ENCODE data around the gene DGKB. TPM values are rescaled to one million over a fixed set of nuclear protein-coding genes. Genes with fewer than 3 reads are reported as not detected.
"Not testable (repeated sequence)": the region's sequence is repeated elsewhere in the genome, so short reads cannot be mapped to it uniquely, and the experiment has no call there.

DGKB gene
- polyA plus RNA-seq, 3 donors from 2014 or later = not detected

DNA sequence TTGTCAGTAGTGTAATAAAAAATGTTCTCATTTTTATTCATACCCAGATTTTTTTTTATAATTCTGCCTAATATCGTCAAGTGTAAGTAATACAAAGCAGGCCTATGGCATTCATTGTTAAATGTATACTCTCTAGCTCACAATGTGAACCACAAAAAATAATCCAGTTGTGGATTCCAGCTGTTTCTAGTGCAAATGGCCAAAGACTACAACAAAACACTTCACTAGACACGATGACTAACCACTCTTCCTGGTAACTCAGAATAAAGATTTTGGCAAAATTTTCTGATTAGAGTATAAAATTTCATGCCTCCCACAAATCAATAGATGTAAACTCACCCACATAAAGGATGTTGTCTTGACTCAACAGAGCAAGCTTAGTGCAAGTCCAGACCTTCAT is 396.6 kb downstream of the DGKB start:
- no peaks in the 10 kb centered on the region for H3K27me3 Mint-ChIP-seq (ENCODE audit: low read depth in 3 of 3)
- no peak for DNase-seq
- H3K27ac Mint-ChIP-seq = no peak overlapping the region
- no peak overlapping the region for H3K4me3 Mint-ChIP-seq
- H3K36me3 Mint-ChIP-seq = no peaks in the 10 kb centered on the region
- peaks cover 8 to 52% (median 19%) of the 10 kb centered on the region in 6 donors for H3K9me3 Mint-ChIP-seq
- no peaks in the 10 kb centered on the region for H3K4me1 Mint-ChIP-seq

DNA sequence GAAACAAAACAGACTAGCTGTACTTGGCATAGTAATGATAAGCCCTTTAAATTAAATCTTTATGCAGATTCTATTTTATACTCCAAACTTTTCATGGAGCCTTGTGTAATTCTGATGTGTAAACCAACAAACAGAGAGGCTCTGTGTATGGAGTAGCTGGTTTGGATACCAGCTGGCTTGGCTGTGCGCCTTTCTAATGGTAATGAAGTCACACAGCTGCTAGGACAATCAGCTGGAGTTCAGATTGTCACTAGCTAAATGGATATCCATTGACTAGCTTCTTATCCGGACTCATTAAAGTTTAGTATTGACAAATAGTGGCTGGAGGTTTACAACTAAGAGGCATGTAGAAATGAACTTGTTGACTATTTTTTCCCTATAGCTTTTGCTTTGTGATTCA is 398.4 kb downstream of the DGKB start:
- Mint-ChIP-seq H3K4me3 (no peak overlapping the region), H3K4me1 (no peaks in the 10 kb centered on the region), H3K27me3 (ENCODE audit: low read depth in 3 of 3) (no peaks in the 10 kb centered on the region), H3K9me3 (peaks cover 5 to 48% (median 14%) of the 10 kb centered on the region in 6 donors), H3K36me3 (no peaks in the 10 kb centered on the region), H3K27ac (no peak overlapping the region)
- DNase-seq = no peak

DNA sequence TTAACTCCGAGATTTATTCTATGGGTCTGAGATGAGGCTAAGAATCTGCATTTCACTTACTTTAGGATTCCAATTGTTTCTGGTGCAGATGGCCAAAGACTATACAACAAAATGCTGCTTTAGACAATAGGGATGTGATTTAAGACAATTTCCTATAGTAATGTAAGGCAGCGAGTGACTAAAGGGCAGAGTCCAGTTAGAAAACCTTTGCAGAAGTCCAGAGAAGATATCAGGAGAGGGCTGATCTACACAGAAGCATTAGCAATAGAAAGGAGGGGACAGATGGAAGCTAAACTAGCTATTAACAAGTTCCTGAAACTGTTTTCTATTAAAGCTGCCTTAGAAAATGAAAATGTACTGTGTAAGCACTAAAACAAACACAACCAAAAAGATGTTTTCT is 398.9 kb downstream of the DGKB start:
- Mint-ChIP-seq H3K36me3 (no peaks in the 10 kb centered on the region), H3K27me3 (ENCODE audit: low read depth in 3 of 3) (no peaks in the 10 kb centered on the region), H3K4me3 (no peak overlapping the region), H3K4me1 (no peaks in the 10 kb centered on the region), H3K27ac (no peak overlapping the region), H3K9me3 (peaks cover 4 to 50% (median 17%) of the 10 kb centered on the region in 6 donors)
- DNase-seq = no peak

DNA sequence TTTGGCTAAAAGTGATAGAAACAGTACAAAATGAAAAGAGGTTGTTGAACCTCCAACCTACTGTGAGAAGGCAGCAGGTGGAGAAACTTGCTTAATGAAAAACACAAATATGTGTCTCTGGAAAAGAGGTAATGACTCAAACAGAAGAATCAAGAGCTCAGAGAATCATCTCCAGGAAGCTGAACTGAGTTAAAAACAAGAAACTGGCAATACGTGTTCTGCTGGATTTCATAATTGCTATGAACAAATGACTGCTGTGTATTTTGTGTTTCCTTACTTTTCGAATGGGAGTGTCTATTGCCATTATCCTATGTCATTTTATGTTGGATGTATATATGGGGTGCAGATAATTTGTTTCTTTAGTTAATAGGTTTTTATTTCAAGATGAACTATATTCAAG is 401.1 kb downstream of the DGKB start:
- no peak for DNase-seq
- peaks cover 0 to 3% (median 0%) of the 10 kb centered on the region in 3 donors for H3K27me3 Mint-ChIP-seq (ENCODE audit: low read depth in 3 of 3)
- no peak overlapping the region for H3K27ac Mint-ChIP-seq
- no peaks in the 10 kb centered on the region for H3K4me1 Mint-ChIP-seq
- H3K9me3 Mint-ChIP-seq = peaks cover 4 to 44% (median 17%) of the 10 kb centered on the region in 6 donors
- no peak overlapping the region for H3K4me3 Mint-ChIP-seq
- H3K36me3 Mint-ChIP-seq = no peaks in the 10 kb centered on the region

DNA sequence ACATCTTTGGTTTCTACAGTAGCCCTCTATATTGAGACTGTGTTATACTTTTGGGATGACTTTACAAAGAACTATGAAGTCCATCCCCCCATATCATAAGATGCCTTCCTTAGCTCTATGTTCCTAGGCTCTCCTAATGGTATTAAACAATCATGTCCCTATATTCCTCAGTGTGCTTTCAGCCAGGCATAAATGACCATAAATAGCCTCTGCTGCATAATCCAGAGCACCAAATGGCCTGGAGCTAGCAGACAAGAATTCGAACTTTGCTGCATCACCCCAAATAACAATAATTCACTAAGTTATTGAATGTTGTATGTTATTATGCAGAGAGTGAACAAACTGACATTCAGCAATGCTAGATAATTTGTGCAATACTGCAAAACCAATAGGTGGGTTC is 405.2 kb downstream of the DGKB start:
- Mint-ChIP-seq H3K27ac (no peak overlapping the region), H3K9me3 (peaks cover 0 to 24% (median 8%) of the 10 kb centered on the region in 6 donors), H3K27me3 (ENCODE audit: low read depth in 3 of 3) (peaks cover 0 to 3% (median 0%) of the 10 kb centered on the region in 3 donors), H3K36me3 (no peaks in the 10 kb centered on the region), H3K4me1 (no peaks in the 10 kb centered on the region), H3K4me3 (no peak overlapping the region)
- DNase-seq = no peak

DNA sequence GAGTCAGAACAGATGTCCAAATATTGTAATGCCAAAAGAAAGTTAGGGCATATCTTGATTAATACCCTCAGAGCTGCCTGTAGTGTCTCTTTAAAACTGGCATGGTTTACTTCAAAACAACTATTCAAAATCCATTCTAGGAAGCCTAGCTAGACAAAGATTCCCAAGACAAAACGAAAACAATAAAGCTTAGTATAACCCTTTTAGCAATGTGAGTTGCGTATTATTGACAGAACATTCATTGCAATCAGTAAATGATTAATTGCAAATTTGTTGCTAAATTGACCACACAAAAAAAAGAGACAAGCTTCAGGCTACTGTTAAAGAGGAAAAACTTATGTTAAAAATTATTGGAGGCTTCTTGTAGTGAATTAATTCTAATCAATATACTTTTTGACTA is 406.9 kb downstream of the DGKB start:
- no peak overlapping the region for H3K4me3 Mint-ChIP-seq
- H3K36me3 Mint-ChIP-seq = no peaks in the 10 kb centered on the region
- H3K27ac Mint-ChIP-seq = no peak overlapping the region
- peaks cover 0 to 3% (median 0%) of the 10 kb centered on the region in 3 donors for H3K27me3 Mint-ChIP-seq (ENCODE audit: low read depth in 3 of 3)
- DNase-seq = no peak
- H3K4me1 Mint-ChIP-seq = no peaks in the 10 kb centered on the region
- H3K9me3 Mint-ChIP-seq = peaks cover 0 to 9% (median 6%) of the 10 kb centered on the region in 6 donors

DNA sequence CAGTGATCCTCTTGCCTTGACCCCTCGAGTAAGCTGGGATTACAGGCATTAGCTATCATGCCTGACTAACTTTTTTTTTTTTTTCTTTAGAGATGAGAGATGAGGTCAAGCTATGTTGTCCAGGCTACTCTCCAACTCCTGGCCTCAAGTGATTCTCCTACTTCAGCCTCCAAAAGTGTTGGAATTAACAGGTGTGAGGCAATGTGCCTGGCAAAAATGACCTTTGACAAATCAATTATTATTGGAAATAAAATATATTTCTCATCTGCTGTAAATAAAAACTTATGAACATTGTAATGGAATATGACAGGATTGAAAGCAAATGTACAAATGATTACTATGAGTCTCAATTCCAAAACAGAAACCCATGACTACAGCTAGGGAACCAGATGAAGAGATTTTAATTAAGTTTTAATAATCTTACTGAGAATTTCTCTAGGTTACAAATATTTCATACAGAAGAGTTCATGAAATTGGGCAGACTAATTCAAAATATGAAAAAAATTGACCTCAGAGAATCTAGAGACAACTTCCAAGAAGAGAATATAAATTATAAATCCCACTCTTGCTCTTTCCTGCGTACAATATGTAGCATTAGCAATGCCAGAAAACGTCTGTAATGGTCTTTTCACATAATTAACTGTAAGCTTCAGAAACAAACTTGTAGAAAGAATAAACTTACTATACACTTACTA is 414.7 kb downstream of the DGKB start:
- Mint-ChIP-seq H3K4me1 (no peaks in the 10 kb centered on the region), H3K27me3 (ENCODE audit: low read depth in 3 of 3) (no peaks in the 10 kb centered on the region), H3K9me3 (peaks cover 0 to 16% (median 6%) of the 10 kb centered on the region in 6 donors), H3K4me3 (no peak overlapping the region), H3K36me3 (no peaks in the 10 kb centered on the region), H3K27ac (no peak overlapping the region)
- DNase-seq = no peak

DNA sequence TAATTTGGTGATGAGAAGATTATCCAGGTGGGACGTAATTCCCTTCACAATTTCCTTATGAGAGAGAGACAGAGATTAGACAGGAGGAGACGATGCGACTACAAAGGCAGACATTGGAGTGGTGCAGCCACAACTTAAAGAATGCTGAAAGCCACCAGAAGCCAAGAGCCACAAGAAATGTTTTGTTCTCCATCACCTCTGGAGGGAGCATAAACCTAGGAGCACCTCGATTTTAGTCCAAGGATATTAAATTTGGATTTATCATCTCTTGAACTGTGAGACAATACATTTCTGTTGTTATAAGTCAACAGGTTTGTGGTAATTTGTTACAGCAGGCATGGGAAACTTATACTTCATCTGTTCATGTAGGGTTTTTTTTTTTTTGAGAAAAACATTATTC is 418.9 kb downstream of the DGKB start:
- H3K36me3 Mint-ChIP-seq = no peaks in the 10 kb centered on the region
- no peaks in the 10 kb centered on the region for H3K27me3 Mint-ChIP-seq (ENCODE audit: low read depth in 3 of 3)
- no peak overlapping the region for H3K27ac Mint-ChIP-seq
- H3K9me3 Mint-ChIP-seq = peaks cover 0 to 13% (median 7%) of the 10 kb centered on the region in 6 donors
- H3K4me1 Mint-ChIP-seq = no peaks in the 10 kb centered on the region
- DNase-seq = no peak
- H3K4me3 Mint-ChIP-seq = no peak overlapping the region

DNA sequence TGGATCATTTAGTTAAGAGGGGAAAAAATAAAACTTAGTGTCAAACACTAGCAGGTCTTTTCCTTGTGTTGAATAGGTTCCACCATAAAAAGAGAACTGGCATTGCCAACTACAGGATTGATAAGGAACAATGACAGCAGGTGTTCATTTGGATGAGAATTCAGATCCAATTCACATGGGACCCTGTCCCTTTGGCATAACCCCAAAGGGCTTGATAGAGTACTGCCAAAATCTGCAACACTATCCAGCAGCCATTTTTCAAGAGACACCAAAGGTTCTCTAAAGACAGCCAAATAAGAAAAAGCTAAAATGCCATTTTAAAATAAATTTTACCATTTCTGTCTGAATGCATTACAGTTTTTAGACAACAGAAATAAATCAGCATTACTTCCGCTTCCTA is 422.3 kb downstream of the DGKB start:
- H3K27me3 Mint-ChIP-seq (ENCODE audit: low read depth in 3 of 3) = no peaks in the 10 kb centered on the region
- H3K27ac Mint-ChIP-seq = no peak overlapping the region
- no peak for DNase-seq
- no peaks in the 10 kb centered on the region for H3K36me3 Mint-ChIP-seq
- peaks cover 0 to 9% (median 4%) of the 10 kb centered on the region in 6 donors for H3K9me3 Mint-ChIP-seq
- no peaks in the 10 kb centered on the region for H3K4me1 Mint-ChIP-seq
- H3K4me3 Mint-ChIP-seq = no peak overlapping the region

DNA sequence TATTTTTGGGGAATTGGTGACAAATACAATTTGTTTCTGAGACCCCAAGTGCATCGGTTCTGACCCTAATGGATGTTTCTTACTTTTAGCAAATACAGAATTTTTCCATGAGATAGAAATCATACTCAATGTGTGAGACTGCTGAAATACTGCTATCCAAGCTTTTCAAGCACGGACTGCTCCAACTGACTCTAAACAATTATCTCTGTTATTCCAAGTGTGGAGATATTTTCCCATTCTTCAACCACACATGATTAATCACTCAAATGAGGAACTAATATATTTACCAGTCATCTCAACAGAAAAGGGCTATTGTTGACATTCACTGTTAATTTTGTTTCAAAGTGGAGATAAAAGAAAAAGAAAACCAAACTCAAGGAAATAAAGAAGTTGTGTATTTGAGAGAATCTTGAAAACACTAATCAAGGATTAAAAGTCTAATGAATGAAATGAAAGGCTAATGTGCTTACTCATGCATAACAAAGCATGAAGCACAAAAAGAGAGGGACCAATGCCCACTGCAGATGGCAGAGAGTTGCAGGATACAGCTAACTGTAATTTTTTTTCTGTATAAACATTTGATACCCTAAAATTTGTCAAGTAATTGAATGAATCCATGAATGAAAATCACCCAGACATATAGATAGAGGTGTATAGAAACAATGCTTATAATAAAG is 423.6 kb downstream of the DGKB start:
- no peaks in the 10 kb centered on the region for H3K4me1 Mint-ChIP-seq
- peaks cover 0 to 10% (median 8%) of the 10 kb centered on the region in 6 donors for H3K9me3 Mint-ChIP-seq
- no peaks in the 10 kb centered on the region for H3K27me3 Mint-ChIP-seq (ENCODE audit: low read depth in 3 of 3)
- no peaks in the 10 kb centered on the region for H3K36me3 Mint-ChIP-seq
- H3K4me3 Mint-ChIP-seq = no peak overlapping the region
- H3K27ac Mint-ChIP-seq = no peak overlapping the region
- DNase-seq = no peak

DNA sequence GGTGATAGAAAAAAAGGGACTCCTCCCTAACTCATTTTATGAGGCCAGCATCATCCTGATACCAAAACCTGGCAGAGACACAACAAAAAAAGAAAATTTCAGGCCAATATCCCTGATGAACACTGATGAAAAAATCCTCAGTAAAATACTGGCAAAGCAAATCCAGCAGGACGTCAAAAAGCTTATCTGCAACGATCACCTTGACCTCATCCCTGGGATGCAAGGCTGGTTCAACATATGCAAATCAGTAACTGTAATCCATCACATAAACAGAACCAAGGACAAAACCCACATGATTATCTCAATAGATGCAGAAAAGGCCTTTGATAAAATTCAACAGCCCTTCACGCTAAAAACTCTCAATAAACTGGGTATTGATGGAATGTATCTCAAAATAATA is 440.8 kb downstream of the DGKB start:
- DNase-seq; H3K4me3 Mint-ChIP-seq; H3K4me1 Mint-ChIP-seq; H3K36me3 Mint-ChIP-seq; H3K27me3 Mint-ChIP-seq (ENCODE audit: low read depth in 3 of 3); H3K27ac Mint-ChIP-seq; H3K9me3 Mint-ChIP-seq: not testable (repeated sequence)

DNA sequence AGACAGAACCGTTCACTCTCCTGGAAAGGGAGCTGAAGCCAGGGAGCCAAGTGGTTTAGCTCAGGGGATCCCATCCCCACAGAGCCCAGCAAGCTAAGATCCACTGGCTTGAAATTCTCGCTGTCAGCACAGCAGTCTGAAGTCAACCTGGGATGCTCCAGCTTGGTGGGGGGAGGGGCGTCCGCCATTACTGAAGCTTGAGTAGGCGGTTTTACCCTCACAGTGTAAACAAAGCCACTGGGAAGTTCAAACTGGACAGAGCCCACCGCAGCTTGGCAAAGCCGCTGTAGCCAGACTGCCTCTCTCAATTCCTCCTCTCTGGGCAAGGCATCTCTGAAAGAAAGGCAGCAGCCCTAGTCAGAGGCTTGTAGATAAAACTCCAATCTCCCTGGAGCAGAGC is 443.7 kb downstream of the DGKB start:
- not testable (repeated sequence) for H3K4me3 Mint-ChIP-seq; H3K27ac Mint-ChIP-seq; DNase-seq; H3K27me3 Mint-ChIP-seq (ENCODE audit: low read depth in 3 of 3); H3K9me3 Mint-ChIP-seq; H3K36me3 Mint-ChIP-seq; H3K4me1 Mint-ChIP-seq

DNA sequence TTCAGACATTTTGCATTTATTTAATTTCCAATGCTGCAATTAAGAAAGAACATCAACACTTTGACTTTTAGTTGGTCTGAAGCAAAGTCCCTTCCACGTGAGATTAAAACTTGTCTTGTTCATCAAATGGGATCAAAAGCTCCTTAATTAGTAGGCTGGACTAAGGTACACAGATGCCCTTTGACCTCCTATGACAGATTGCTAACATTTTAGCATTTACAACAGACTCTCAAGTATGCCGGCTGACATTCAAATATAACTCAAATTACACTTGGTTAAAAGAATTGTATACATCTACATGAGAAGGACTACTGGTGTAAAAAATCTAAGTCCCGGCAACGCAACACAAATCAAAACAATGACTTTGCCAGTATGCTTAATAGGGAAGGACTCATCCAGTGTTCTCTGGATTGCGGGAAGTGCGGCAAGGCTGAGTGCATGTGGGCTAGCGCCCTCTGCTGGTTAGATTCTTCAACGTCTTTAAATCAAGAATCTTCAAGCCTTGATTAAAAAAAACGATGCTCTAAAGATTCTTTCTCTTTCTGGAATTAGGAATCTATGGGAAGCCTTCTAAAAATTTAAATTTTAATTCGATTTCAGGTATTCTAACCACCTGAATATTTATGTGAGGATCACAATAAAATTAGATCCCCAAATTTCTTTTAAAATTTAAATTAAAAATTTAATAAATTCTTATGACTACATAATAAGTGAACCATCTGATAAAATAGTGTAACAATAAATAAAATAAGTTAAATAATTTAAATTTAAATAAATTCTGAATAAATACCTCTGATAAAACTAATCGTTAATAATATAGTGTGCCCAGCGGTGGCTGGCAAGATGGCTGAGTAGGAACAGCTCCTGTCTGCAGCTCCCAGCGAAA is 444.7 kb downstream of the DGKB start:
- peak; percentile 6 to 54 (median 28) for DNase-seq
- no peaks in the 10 kb centered on the region for H3K36me3 Mint-ChIP-seq
- peaks cover 0 to 2% (median 0%) of the 10 kb centered on the region in 3 donors for H3K27me3 Mint-ChIP-seq (ENCODE audit: low read depth in 3 of 3)
- H3K4me3 Mint-ChIP-seq = no peak overlapping the region
- H3K4me1 Mint-ChIP-seq = no peaks in the 10 kb centered on the region
- H3K9me3 Mint-ChIP-seq = no peaks in the 10 kb centered on the region
- H3K27ac Mint-ChIP-seq = no peak overlapping the region

DNA sequence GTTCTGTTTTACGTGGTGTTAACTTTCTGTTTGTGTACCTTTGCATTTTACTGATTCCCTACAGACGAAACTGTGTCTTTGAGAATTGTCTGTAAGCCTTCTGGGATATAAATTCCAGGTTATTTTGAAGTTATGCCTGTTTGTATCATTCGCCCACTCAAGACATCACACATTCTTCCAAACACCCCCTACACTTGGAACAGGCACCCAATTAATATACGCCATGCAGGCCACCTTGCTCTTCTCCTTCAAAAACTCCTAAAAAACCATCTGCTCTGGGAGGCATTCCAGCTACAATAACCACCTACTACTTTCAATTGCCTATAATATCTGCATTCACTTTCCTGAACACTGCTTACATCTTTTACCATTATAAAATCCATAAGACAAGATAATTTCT is 453.3 kb downstream of the DGKB start:
- H3K9me3 Mint-ChIP-seq = peaks cover 0 to 8% (median 1%) of the 10 kb centered on the region in 6 donors
- DNase-seq = no peak
- H3K4me1 Mint-ChIP-seq = no peaks in the 10 kb centered on the region
- H3K27ac Mint-ChIP-seq = no peak overlapping the region
- no peaks in the 10 kb centered on the region for H3K36me3 Mint-ChIP-seq
- no peak overlapping the region for H3K4me3 Mint-ChIP-seq
- peaks cover 0 to 4% (median 0%) of the 10 kb centered on the region in 3 donors for H3K27me3 Mint-ChIP-seq (ENCODE audit: low read depth in 3 of 3)
